Endothelial cell of umbilical vein (primary cell): Measurements from ENCODE around the gene GP9.

Experiments used
- EZH2 ChIP-seq: IDR thresholded peaks from 2 replicates; pipeline ENCODE4 v1.6.1; 2012; ENCODE audit warnings: borderline replicate concordance, low read depth, mild to moderate bottlenecking, moderate library complexity, low read length, inconsistent platforms; ENCODE audit not compliant: severe bottlenecking
- JUN ChIP-seq: IDR thresholded peaks from 2 replicates; pipeline ENCODE4 v1.6.1; 2011; ENCODE audit warnings: borderline replicate concordance, low read depth; ENCODE audit not compliant: insufficient read length, insufficient read depth
- MYC ChIP-seq: IDR thresholded peaks from one replicate; pipeline ENCODE4 v1.6.1; 2011; ENCODE audit warnings: mild to moderate bottlenecking, low read depth, low read length
- POLR2A ChIP-seq: IDR thresholded peaks from 2 replicates; pipeline ENCODE4 v1.6.1; 2012; ENCODE audit warnings: low read depth, mild to moderate bottlenecking, control low read depth, low read length
- POLR2AphosphoS5 ChIP-seq: IDR thresholded peaks from 2 replicates; pipeline ENCODE4 v1.6.1; 2012; ENCODE audit warnings: low read depth, mild to moderate bottlenecking, control low read depth, low read length, moderate library complexity; ENCODE audit not compliant: insufficient read depth
- TF ChIP-seq, protein P1 (sequence below), 2 donors: IDR thresholded peaks; 1 replicate in 1 of 2; 2 replicates in 1 of 2; pipeline ENCODE4 v1.5.1; 2011; ENCODE audit warnings: low read length in 2 of 2, mild to moderate bottlenecking in 2 of 2, moderate library complexity in 2 of 2, control low read depth in 1 of 2, inconsistent platforms in 1 of 2, low read depth in 1 of 2; ENCODE audit not compliant: insufficient read depth in 1 of 2; ENCODE audit errors: extremely low read depth in 1 of 2
- TF ChIP-seq, protein P2 (sequence below): IDR thresholded peaks from 2 replicates; pipeline ENCODE4 v1.6.1; 2011; ENCODE audit not compliant: insufficient read depth, insufficient read length

DNA sequence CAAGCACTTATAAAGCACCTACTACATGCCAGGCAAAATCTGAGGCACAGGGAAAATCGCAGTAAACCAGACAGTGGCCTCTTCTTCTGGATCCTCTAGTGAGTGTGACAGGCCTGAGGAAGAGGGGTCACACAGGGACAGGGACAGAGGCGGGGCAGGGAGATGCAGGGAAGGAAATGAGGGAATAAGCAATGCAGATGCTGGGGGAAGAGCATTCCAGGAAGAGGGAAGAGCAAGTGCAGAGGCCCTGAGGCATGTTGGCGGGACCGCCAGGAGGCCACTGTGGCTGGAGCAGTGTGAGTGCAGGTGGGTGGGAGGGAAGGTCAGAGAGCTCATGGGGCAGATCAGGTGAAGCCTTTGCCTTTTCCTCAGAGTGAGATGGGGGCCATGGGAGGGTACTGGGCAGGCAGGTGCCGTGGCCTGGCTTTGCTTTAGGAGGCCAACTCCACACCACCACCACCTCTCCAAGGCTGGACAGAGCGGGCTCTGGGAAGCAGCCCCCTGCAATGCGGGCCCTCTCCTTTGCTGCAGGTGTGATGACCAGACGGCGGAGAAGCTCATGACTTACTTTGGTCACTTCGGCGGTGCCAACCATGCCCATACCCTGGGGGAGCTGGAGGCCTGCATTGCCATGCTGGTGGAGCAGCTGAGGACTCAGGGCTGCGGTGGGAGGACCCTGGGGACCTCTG lies 26.8 kb upstream of the GP9 start:
- TF ChIP-seq, protein P1, sequence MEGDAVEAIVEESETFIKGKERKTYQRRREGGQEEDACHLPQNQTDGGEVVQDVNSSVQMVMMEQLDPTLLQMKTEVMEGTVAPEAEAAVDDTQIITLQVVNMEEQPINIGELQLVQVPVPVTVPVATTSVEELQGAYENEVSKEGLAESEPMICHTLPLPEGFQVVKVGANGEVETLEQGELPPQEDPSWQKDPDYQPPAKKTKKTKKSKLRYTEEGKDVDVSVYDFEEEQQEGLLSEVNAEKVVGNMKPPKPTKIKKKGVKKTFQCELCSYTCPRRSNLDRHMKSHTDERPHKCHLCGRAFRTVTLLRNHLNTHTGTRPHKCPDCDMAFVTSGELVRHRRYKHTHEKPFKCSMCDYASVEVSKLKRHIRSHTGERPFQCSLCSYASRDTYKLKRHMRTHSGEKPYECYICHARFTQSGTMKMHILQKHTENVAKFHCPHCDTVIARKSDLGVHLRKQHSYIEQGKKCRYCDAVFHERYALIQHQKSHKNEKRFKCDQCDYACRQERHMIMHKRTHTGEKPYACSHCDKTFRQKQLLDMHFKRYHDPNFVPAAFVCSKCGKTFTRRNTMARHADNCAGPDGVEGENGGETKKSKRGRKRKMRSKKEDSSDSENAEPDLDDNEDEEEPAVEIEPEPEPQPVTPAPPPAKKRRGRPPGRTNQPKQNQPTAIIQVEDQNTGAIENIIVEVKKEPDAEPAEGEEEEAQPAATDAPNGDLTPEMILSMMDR (IDR thresholded peaks at IDR 0.05; ENCODE audit: extremely low read depth in 1 of 2, insufficient read depth in 1 of 2, low read depth in 1 of 2, low read length in 2 of 2), result no peak
- TF ChIP-seq POLR2A (no peak), JUN (no peak), EZH2 (no peak), POLR2AphosphoS5 (no peak), MYC (no peak)
- TF ChIP-seq, protein P2, sequence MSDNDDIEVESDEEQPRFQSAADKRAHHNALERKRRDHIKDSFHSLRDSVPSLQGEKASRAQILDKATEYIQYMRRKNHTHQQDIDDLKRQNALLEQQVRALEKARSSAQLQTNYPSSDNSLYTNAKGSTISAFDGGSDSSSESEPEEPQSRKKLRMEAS, result no peak
